LNCaP clone FGC (cell line): ENCODE results near the gene ITGA2.

Experiments used
- DNase-seq: peaks from one replicate; pipeline ENCODE4 v3.0.0-alpha.2; 2011; ENCODE audit warnings: low read depth
- H3K4me3 ChIP-seq: 2 replicates; pipeline ENCODE4 v1.5.1; 2011; ENCODE audit warnings: mild to moderate bottlenecking, low read depth, low read length, control low read depth
- CTCF ChIP-seq: IDR thresholded peaks from 2 replicates; pipeline ENCODE4 v1.5.1; 2012; ENCODE audit warnings: mild to moderate bottlenecking; ENCODE audit not compliant: control insufficient read depth, insufficient read depth; ENCODE audit errors: extremely low read depth

Gene ITGA2

GRCh38 chr5:52995914-52996313 lies 6.8 kb downstream of the ITGA2 start:
- TF ChIP-seq CTCF: no peak
- H3K4me3 ChIP-seq: no peak overlapping the region
- DNase-seq: no peak

- no peak for TF ChIP-seq CTCF
- DNase-seq: no peak
- no peak overlapping the region for H3K4me3 ChIP-seq
These were observed 7.8 kb downstream of the ITGA2 start for GRCh38 chr5:52996979-52997378.

- no peak overlapping the region for H3K4me3 ChIP-seq
- no peak for TF ChIP-seq CTCF
- DNase-seq: no peak
These were observed 8.3 kb downstream of the ITGA2 start for GRCh38 chr5:52997424-52997823.

- no peak for TF ChIP-seq CTCF
- no peak for DNase-seq
- H3K4me3 ChIP-seq: no peak overlapping the region
These were observed 9.6 kb downstream of the ITGA2 start for GRCh38 chr5:52998552-52999313.

GRCh38 chr5:52999344-52999949 lies 10.3 kb downstream of the ITGA2 start:
- TF ChIP-seq CTCF: no peak
- DNase-seq: no peak
- no peak overlapping the region for H3K4me3 ChIP-seq

GRCh38 chr5:53001541-53001940 lies 12.4 kb downstream of the ITGA2 start:
- TF ChIP-seq CTCF: no peak
- DNase-seq: no peak
- no peak overlapping the region for H3K4me3 ChIP-seq
